Astrocyte of the cerebellum (primary cell): ENCODE data around the gene UBA1.

Source experiments
- DNase-seq: peaks from one replicate; pipeline ENCODE4 v3.0.0-alpha.2; 2011; ENCODE audit warnings: low read depth
- H3K4me3 ChIP-seq: 2 replicates; pipeline ENCODE4 v1.5.1; 2011; ENCODE audit warnings: mild to moderate bottlenecking, low read depth, low read length, moderate library complexity
- in situ Hi-C: cut with HindIII; loops from 2 replicates; pipeline ENCODE4 v1.10.0; 2017; ENCODE audit warnings: low sequenced_read_pairs
- TF ChIP-seq, protein P1 (sequence below): IDR thresholded peaks from 2 replicates; pipeline ENCODE4 v1.5.1; 2012; ENCODE audit warnings: low read length, low read depth, moderate library complexity, mild to moderate bottlenecking; ENCODE audit errors: missing control alignments

UBA1 gene

DNA sequence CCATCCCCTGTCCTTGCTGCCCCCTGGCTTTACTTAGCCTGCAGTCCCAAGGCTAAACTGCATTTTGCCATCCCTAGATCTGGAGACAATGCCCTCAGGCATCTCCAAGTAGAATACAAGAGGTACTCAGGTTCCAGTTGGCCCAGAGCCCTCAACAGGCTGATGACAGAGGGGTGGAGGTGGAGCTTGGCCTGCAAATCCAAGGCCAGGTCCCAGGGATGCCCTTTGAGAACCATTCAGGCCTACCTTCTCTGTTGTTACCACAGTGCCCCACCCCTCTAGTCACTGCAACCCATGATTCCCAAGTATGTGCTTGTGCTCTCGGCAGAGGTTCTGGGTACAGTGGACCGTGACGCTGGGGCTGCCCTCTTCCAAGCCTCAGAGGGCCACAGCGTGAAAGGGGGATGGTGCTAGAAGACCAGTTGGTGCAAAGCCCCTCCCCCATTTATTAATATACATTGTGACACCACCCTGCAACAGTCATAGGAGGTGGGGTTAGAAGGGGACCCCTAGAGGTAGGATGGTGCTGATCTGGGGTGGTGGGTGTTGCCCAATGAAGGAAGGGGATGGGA lies 6.4 kb upstream of the UBA1 start:
- in situ Hi-C loops = no loop called here
- DNase-seq = no peak
- TF ChIP-seq, protein P1, sequence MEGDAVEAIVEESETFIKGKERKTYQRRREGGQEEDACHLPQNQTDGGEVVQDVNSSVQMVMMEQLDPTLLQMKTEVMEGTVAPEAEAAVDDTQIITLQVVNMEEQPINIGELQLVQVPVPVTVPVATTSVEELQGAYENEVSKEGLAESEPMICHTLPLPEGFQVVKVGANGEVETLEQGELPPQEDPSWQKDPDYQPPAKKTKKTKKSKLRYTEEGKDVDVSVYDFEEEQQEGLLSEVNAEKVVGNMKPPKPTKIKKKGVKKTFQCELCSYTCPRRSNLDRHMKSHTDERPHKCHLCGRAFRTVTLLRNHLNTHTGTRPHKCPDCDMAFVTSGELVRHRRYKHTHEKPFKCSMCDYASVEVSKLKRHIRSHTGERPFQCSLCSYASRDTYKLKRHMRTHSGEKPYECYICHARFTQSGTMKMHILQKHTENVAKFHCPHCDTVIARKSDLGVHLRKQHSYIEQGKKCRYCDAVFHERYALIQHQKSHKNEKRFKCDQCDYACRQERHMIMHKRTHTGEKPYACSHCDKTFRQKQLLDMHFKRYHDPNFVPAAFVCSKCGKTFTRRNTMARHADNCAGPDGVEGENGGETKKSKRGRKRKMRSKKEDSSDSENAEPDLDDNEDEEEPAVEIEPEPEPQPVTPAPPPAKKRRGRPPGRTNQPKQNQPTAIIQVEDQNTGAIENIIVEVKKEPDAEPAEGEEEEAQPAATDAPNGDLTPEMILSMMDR = no peak
- H3K4me3 ChIP-seq = no peak overlapping the region

DNA sequence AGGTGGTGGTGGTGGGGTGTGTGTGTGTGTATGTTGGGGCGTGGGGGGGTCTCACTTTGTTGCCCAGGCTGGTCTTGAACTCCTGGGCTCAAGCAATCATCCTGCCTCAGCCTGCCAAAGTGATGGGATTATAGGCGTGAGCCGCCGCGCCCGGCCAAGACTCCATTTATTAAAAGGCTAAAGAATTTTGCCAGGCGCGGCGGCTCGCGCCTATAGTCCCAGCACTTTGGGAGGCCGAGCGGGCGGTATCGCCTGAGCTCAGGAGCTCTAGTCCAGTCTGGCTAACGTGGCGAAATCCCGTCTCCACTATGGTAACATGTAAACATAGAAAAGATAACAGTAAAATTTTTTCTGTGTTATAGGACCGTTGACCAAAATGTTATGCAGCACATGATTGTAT lies 3.7 kb upstream of the UBA1 start:
- in situ Hi-C loops = no loop called here
- TF ChIP-seq, protein P1 = no peak
- H3K4me3 ChIP-seq = no peak overlapping the region
- no peak for DNase-seq

DNA sequence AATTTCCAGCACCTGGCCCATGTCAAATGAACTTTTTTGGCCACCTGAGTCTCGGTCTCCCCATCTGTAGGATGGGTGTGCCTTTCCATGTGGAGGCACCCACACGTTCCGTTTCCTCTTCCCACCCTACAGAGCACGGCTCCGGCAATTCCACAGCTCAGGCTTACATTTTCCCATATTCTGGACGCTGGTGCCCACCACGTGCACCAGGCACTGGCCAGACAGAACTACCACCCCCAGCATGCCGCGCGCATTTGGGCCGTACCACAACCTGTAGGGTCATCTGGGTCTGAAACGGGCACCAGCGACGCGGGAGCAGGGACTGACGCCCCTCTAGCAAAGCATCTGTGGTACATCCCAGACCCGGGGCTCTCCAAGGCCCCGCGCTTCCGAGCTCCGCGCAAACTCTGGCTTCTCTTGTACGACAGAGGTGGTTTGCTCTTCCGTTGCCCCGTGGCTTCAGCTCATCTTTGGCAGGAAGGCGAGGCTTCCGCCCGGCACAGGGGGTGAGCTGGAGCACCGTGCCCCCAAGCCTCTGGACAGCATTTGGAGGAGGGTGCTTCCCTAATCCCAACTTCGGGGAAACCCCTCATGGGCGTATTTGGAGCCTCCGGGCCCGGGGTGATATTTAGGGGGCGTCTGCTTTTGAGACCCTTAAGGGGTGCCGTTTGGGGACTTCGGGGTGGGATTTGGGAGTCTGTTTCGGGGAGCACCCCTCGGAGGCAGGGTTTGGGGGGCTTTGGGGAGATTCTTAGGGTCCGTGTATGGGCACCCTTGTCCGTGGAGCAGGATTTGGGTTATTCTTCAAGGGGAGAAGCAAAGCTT lies 3.0 kb upstream of the UBA1 start:
- TF ChIP-seq, protein P1 = no peak
- DNase-seq = peak; percentile 80
- in situ Hi-C loops = no loop called here
- peak overlapping the region; percentile 59 for H3K4me3 ChIP-seq

GRCh38 chrX:47191331-47191730 lies 2.3 kb upstream of the UBA1 start:
- TF ChIP-seq, protein P1 = no peak
- in situ Hi-C loops = no loop called here
- peak overlapping the region; percentile 59 for H3K4me3 ChIP-seq
- no peak for DNase-seq

- no peak for DNase-seq
- peak overlapping the region; percentile 59 for H3K4me3 ChIP-seq
- in situ Hi-C loops = no loop called here
- TF ChIP-seq, protein P1 = no peak
Measured at GRCh38 chrX:47191806-47192401, 1.7 kb upstream of the UBA1 start.

GRCh38 chrX:47194194-47194787 lies 662 bp downstream of the UBA1 start:
- H3K4me3 ChIP-seq = peak overlapping the region; percentile 93
- TF ChIP-seq, protein P1 = no peak
- DNase-seq = no peak
- in situ Hi-C loops = no loop called here
